ENCODE results near the gene MIOS. TPM values are rescaled to one million over a fixed set of nuclear protein-coding genes. Genes with fewer than 3 reads are reported as not detected.
A peak's percentile ranks its signal among the peaks of the same experiment; 100 is the strongest.
"Not testable (repeated sequence)": the region's sequence is repeated elsewhere in the genome, so short reads cannot be mapped to it uniquely, and the experiment has no call there.

Gene MIOS
- polyA plus RNA-seq, 3 donors, result 41.1 to 51.2 (median 42.3) TPM

- DNase-seq (ENCODE audit: extremely low read depth in 1 of 11, low read depth in 9 of 11, low spot score in 4 of 11), result no peak
These were observed 18.3 kb upstream of the MIOS start for GRCh38 chr7:7548407-7548806.

- DNase-seq (ENCODE audit: extremely low read depth in 1 of 11, low read depth in 9 of 11, low spot score in 4 of 11), result no peak
These were observed 16.0 kb upstream of the MIOS start for GRCh38 chr7:7550663-7551062.

GRCh38 chr7:7552199-7552598, 14.5 kb upstream of the MIOS start:
- no peak for DNase-seq (ENCODE audit: extremely low read depth in 1 of 11, low read depth in 9 of 11, low spot score in 4 of 11)

GRCh38 chr7:7553386-7553785, 13.3 kb upstream of the MIOS start:
- no peak for DNase-seq (ENCODE audit: extremely low read depth in 1 of 11, low read depth in 9 of 11, low spot score in 4 of 11)

GRCh38 chr7:7554021-7554432, 12.7 kb upstream of the MIOS start:
- DNase-seq (ENCODE audit: extremely low read depth in 1 of 11, low read depth in 9 of 11, low spot score in 4 of 11), result no peak

GRCh38 chr7:7554649-7555575, 11.8 kb upstream of the MIOS start:
- DNase-seq (ENCODE audit: extremely low read depth in 1 of 11, low read depth in 9 of 11, low spot score in 4 of 11), result no peak

GRCh38 chr7:7556852-7557251, 9.8 kb upstream of the MIOS start:
- DNase-seq (ENCODE audit: extremely low read depth in 1 of 11, low read depth in 9 of 11, low spot score in 4 of 11), result no peak

- no peak for DNase-seq (ENCODE audit: extremely low read depth in 1 of 11, low read depth in 9 of 11, low spot score in 4 of 11)
These were observed 9.4 kb upstream of the MIOS start for GRCh38 chr7:7557252-7557651.

- not testable (repeated sequence) for DNase-seq (ENCODE audit: extremely low read depth in 1 of 11, low read depth in 9 of 11, low spot score in 4 of 11)
These were observed 5.1 kb upstream of the MIOS start for GRCh38 chr7:7561591-7561990.

GRCh38 chr7:7562736-7563135, 3.9 kb upstream of the MIOS start:
- DNase-seq (ENCODE audit: extremely low read depth in 1 of 11, low read depth in 9 of 11, low spot score in 4 of 11), result no peak

GRCh38 chr7:7563269-7563668, 3.4 kb upstream of the MIOS start:
- no peak for DNase-seq (ENCODE audit: extremely low read depth in 1 of 11, low read depth in 9 of 11, low spot score in 4 of 11)

- no peak for DNase-seq (ENCODE audit: extremely low read depth in 1 of 11, low read depth in 9 of 11, low spot score in 4 of 11)
These were observed 2.9 kb upstream of the MIOS start for GRCh38 chr7:7563813-7564212.

- no peak for DNase-seq (ENCODE audit: extremely low read depth in 1 of 11, low read depth in 9 of 11, low spot score in 4 of 11)
These were observed 2.3 kb upstream of the MIOS start for GRCh38 chr7:7564323-7564780.

- no peak for DNase-seq (ENCODE audit: extremely low read depth in 1 of 11, low read depth in 9 of 11, low spot score in 4 of 11)
These were observed 1.5 kb upstream of the MIOS start for GRCh38 chr7:7565018-7565680.

GRCh38 chr7:7565746-7566650, 686 bp upstream of the MIOS start:
- peak in 7 of 11 donors; percentile 20 to 58 (median 42) for DNase-seq (ENCODE audit: extremely low read depth in 1 of 11, low read depth in 9 of 11, low spot score in 4 of 11)

- peak in 1 of 11 donors; percentile 11 for DNase-seq (ENCODE audit: extremely low read depth in 1 of 11, low read depth in 9 of 11, low spot score in 4 of 11)
These were observed 1.3 kb downstream of the MIOS start for GRCh38 chr7:7567898-7568531.

- DNase-seq (ENCODE audit: extremely low read depth in 1 of 11, low read depth in 9 of 11, low spot score in 4 of 11), result no peak
These were observed 1.9 kb downstream of the MIOS start for GRCh38 chr7:7568553-7568952.

GRCh38 chr7:7569081-7569527, 2.4 kb downstream of the MIOS start:
- no peak for DNase-seq (ENCODE audit: extremely low read depth in 1 of 11, low read depth in 9 of 11, low spot score in 4 of 11)

GRCh38 chr7:7569615-7570014, 2.9 kb downstream of the MIOS start:
- no peak for DNase-seq (ENCODE audit: extremely low read depth in 1 of 11, low read depth in 9 of 11, low spot score in 4 of 11)
